Glutamatergic neuron (in vitro differentiated cells): ENCODE data around the gene PRR14L. TPM values are rescaled to one million over a fixed set of nuclear protein-coding genes. Genes with fewer than 3 reads are reported as not detected.
A peak's percentile ranks its signal among the peaks of the same experiment; 100 is the strongest.

Experiments
- DNase-seq: peaks from one replicate; pipeline ENCODE4 v3.0.0; 2022
- H3K27ac Mint-ChIP-seq: one replicate; pipeline ENCODE4 v1.8.0; 2020; ENCODE audit warnings: mild to moderate bottlenecking, mixed read lengths, inconsistent platforms; ENCODE audit not compliant: unreplicated experiment
- H3K27me3 Mint-ChIP-seq: one replicate; pipeline ENCODE4 v1.8.0; 2020; ENCODE audit warnings: mild to moderate bottlenecking, moderate library complexity, mixed read lengths, inconsistent platforms; ENCODE audit not compliant: unreplicated experiment
- H3K36me3 Mint-ChIP-seq: one replicate; pipeline ENCODE4 v1.8.0; 2020; ENCODE audit warnings: mild to moderate bottlenecking, mixed read lengths, inconsistent platforms; ENCODE audit not compliant: unreplicated experiment
- H3K4me1 Mint-ChIP-seq: one replicate; pipeline ENCODE4 v1.8.0; 2020; ENCODE audit warnings: mild to moderate bottlenecking, low read depth, mixed read lengths, inconsistent platforms; ENCODE audit not compliant: unreplicated experiment
- H3K4me3 Mint-ChIP-seq: one replicate; pipeline ENCODE4 v1.8.0; 2020; ENCODE audit warnings: mild to moderate bottlenecking, mixed read lengths, inconsistent platforms; ENCODE audit not compliant: unreplicated experiment
- H3K9me3 Mint-ChIP-seq: one replicate; pipeline ENCODE4 v1.8.0; 2020; ENCODE audit warnings: mild to moderate bottlenecking, moderate library complexity, mixed read lengths, inconsistent platforms; ENCODE audit not compliant: unreplicated experiment
- total RNA-seq: library from RNA; stranded (reverse); fragmentation: NEBNext Ultra II Directional; extraction: Animal tissue kit (Norgen Biotek cat#: 25700); gene quantifications from one replicate; pipeline ENCODE4 v1.2.1, GENCODE V29; 2021; ENCODE audit not compliant: unreplicated experiment
- TF ChIP-seq, protein P1 (sequence below): fragments of 200-600 bp; sonication (generic); IDR thresholded peaks from one replicate; pipeline ENCODE4 v1.5.0; 2021; ENCODE audit not compliant: partially characterized antibody, unreplicated experiment

PRR14L gene
- total RNA-seq, 1 donor from 2014 or later, result 104 TPM

DNA sequence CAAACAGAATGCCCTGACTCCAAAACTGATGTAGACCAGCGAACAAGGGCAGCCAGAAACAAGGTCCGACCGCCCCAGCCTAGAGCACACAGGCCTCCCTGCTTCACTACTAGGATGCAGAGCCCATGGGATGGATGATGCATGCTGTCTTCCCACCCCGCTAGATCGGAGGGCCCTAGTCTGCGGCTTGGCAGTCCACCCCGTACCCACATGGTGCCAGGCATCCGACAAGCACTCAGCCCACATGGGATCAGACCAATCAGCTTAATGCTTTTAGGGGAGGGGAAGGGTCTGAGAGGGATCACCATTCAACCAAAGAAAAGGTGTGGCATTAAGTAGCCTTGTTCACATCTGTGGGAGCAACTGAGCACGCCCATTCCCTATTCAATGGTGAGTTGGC is 118.5 kb downstream of the PRR14L start:
- Mint-ChIP-seq H3K9me3 (peaks cover 5% of the 10 kb centered on the region), H3K27ac (peak overlapping the region; percentile 79)

More for the DNA sequence above, 118.5 kb downstream of the PRR14L start:
- TF ChIP-seq, protein P1, sequence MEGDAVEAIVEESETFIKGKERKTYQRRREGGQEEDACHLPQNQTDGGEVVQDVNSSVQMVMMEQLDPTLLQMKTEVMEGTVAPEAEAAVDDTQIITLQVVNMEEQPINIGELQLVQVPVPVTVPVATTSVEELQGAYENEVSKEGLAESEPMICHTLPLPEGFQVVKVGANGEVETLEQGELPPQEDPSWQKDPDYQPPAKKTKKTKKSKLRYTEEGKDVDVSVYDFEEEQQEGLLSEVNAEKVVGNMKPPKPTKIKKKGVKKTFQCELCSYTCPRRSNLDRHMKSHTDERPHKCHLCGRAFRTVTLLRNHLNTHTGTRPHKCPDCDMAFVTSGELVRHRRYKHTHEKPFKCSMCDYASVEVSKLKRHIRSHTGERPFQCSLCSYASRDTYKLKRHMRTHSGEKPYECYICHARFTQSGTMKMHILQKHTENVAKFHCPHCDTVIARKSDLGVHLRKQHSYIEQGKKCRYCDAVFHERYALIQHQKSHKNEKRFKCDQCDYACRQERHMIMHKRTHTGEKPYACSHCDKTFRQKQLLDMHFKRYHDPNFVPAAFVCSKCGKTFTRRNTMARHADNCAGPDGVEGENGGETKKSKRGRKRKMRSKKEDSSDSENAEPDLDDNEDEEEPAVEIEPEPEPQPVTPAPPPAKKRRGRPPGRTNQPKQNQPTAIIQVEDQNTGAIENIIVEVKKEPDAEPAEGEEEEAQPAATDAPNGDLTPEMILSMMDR, result no peak
- H3K4me1 Mint-ChIP-seq, result peaks cover 9% of the 10 kb centered on the region
- no peaks in the 10 kb centered on the region for H3K36me3 Mint-ChIP-seq
- peaks cover 7% of the 10 kb centered on the region for H3K27me3 Mint-ChIP-seq
- peak overlapping the region; percentile 86 for H3K4me3 Mint-ChIP-seq
- no peak for DNase-seq

Other genes starting within 250 kb of the PRR14L start
- gene PISD, start 87.9 kb downstream of the PRR14L start, total RNA-seq, result 60.9 TPM
- 32.0 TPM for gene DEPDC5, start 3.9 kb upstream of the PRR14L start, total RNA-seq
- gene YWHAH, start 194.4 kb upstream of the PRR14L start, total RNA-seq, result 250 TPM